Measurements from ENCODE around the gene ADH5.
"Not testable (repeated sequence)": the region's sequence is repeated elsewhere in the genome, so short reads cannot be mapped to it uniquely, and the experiment has no call there.

Gene ADH5

DNA sequence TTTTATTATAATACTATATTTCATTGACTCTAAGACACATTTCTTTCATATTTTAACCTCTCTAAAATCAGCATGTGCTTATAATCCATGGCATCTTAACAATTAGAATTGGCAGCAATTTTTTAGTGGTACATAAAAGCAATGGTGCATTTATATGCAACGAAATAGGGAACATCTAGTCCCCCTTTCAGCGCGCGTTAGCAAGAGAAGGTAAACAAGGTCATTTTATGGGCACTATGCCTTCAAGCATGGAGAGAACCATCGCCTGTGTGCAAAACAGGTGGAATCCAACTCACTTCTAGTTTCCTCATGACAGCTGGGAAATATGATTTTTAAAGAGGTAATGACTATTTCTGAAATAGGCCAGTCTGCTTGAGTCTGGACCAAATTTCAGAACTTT is 6.4 kb downstream of the ADH5 start:
- DNase-seq, result no peak

DNA sequence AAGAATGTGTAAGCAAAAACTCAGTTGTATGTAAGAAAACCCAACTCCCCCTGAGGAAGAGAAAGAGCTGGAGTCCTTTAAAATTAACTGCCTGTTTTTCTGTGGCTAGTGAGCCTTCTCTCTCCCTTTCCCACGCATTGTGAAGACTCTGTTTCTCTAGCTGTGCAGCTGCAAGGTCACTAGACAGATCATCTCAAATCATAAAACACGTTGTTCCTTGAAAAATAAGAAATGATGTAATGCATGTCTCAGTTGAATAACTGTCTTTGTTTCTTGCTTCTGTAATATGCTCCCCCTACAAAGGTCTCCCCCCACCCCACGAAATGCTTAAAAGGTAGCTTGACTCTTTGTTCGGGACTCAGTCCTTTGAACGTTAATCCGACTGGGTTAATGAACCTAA is 7.7 kb downstream of the ADH5 start:
- not testable (repeated sequence) for DNase-seq

DNA sequence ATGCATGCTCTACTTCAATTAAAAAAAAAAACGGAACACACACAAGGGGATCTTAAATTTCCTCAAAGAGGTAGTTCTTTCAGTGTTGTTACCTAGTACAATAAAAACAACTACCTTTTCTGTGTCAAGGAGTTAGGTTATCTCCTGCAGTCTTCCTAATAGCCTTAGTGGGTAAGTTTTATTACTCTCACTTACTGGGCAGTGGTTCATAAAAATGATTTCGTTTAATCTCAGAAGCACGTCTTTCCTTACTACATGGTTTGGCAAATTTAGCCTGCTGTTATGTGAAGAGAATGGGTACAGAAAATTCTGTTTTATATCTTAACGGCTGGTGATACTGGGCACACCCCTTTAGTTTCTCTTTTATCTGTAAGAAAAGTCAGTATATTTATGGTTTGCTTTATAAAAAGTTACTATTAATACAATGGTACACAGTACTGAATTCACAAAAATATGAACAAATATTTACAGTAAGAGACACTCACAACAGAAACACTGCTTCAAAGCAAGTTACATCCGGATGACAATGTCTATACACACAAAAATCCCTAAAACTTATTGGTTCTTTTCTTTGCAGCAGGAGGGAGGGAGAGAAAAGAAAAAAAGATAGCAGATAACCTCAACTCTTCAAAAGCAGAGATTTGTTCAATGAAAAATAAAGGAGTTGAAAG is 8.8 kb downstream of the ADH5 start:
- DNase-seq, result no peak

DNA sequence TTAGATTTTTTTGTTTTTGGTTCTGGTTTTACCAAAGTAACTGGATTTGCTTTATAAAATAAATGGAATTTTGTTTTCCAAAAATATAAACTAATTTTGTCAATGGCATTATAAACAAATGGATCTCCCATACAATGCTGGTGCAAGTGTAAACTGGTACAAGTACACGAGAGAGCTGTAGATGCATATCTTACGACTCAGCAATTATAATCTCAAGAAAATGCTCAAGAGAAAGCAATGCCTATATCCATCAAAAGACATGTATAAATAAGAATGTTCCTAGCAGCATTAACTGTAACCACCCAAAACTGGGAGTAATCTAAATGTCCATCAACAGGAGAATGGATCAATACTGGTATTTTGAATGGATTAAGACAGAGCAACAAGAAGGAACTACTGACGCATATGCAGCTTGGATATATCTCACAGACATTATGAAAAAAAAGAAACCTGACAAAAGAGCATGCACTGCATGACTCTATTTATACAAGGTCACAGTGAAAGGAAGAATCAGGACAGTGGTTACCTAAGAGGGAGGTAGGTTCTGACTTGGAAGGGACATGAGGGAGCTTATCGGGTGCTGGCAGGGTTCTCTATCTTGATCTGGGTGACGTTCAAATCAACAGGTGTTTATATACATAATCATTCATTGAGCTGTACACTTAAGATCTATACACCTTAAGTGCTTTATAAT is 9.5 kb downstream of the ADH5 start:
- no peak for DNase-seq

DNA sequence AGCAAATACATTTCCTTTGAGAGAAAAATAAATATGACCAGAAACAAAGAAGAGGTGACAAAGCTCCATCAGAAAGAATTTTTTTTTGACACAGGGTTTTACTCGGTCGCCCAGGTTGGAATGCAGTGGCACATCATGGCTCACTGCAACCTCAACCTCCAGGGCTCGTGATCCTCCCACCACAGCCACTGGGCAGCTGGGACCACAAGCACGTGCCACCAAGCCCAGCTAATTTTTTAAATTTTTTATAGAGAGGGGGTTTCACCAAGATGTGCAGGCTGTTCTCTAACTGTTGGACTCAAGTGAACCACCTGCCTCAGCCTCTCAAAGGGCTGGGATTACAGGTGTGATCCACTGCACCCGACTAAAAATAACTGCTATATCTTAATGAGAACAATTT is 10.3 kb downstream of the ADH5 start:
- no peak for DNase-seq

DNA sequence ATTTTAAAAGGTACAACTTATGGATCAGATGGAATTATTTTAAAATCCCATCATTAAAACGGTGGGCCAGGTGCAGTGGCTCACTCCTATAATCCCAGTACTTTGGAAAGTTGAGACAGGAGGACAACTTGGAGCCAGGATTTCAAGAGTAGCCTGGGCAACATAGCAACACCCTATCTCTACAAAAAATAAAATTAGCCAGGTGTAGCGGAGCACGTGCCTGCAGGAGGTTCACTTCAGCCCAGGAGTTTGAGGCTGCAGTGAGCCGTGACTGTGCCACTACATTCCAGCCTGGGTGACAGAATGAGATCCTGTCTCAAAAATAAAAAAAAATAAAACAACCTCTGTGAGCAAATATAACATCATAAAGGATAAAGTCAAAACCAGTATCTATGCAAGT is 11.4 kb downstream of the ADH5 start:
- DNase-seq, result no peak

DNA sequence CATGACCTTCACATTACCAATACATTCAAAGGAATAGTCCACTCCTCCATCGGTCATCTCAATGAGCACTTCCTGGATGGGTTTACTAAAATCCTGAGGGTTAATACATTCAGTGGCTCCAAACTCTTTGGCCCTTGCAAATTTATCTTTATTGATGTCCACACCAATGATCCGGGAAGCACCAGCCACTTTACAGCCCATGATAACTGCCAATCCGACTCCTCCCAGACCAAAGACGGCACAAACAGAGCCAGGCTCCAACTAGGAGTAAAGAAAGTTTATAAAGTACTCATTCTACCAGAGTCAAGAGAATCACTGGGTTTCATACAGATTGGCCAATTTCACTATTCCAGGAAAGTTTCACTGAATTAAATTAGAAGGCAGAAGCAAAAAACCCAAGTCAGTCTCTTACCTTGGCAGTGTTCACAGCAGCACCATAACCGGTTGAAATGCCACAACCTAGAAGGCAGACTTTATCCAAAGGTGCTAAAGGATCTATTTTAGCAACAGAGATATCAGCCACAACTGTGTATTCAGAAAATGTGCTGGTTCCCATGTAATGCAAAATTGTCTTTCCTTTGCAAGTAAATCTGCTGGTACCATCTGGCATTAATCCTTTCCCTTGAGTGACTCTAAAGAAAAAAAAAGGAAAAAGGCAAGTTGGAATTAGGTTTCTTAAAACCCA is 12.2 kb downstream of the ADH5 start:
- no peak for DNase-seq

DNA sequence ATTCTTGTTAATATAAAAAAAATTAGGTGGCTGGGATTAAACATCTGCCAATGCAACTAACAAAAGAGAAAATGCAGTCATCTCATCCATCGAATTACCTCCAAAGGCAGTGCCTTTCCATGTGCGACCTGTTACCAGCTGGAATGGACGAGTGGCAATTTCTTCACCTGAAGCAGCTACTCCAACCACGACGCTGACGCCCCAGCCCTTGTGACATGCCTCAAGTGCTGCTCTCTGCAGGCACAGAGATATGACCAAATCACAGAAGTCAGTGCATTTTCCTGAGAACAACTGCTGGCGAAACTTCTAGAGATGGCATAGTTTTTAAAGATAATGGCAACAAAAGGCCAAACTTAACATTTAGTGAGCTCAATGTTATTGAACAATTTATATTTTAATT is 13.8 kb downstream of the ADH5 start:
- DNase-seq, result no peak

DNA sequence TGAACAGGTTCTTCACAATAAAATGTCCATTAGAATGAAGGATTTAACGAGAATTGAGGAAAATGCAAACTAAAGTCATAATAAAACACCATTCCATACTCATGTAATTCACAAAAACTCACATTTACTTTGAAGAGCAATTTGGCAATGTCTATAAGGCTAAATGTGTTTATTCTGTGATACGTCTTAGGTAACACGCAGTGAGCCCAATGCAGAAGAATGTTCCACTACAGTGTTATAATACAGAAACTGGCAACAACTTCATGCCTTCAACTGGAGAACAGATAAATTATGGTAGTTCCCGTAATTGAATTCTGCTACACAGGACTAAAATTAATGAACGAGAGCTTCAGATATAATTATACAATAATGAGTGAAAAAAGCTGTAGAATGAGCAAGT is 17.4 kb downstream of the ADH5 start:
- DNase-seq, result no peak

DNA sequence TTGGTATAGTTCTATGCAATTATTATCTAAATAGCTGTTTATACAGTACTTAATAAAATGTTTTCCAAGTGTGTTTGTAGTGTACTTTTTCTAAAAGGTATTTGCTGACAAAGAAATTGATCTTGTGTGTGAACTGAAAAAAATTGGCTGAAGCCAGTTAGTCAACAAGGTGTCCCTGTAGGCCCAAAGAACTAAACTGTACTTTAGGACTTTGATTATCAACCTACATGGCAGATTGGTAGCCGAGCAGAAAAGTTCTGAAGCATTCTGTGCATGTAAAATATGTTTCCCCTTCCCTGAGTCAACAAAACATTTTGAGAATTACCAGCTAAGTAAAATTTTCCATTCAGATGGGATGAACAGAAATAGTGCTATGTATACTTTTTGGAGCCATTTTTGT is 21.0 kb downstream of the ADH5 start:
- no peak for DNase-seq

DNA sequence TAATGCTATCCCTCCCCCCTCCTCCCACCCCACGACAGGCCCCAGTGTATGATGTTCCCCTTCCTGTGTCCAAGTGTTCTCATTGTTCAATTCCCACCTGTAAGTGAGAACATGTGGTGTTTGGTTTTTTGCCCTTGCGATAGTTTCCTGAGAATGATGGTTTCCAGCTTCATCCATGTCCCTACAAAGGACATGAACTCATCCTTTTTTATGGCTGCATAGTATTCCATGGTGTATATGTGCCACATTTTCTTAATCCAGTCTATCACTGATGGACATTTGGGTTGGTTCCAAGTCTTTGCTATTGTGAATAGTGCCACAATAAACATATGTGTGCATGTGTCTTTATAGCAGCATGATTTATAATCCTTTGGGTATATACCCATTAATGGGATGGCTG is 23.1 kb downstream of the ADH5 start:
- DNase-seq, result not testable (repeated sequence)

DNA sequence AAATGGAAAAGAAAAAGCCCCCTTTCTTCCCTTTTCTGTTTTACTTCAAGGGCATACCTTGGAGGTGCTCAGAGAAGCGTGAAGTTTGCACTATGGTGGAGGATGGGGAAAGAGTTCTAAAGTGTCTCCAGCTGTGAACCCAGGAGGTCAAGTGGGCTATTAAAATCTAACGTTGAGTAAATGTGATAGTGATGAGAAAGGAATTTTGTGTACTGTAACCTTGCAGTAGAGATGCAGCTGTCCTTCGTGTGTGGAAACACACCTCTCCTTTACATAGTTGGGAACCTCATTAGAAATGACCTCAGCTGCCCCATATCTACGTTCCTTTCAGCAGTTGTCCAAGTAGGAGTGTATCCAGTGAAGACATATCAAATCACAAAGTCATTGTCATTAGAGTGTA is 26.5 kb downstream of the ADH5 start:
- no peak for DNase-seq

DNA sequence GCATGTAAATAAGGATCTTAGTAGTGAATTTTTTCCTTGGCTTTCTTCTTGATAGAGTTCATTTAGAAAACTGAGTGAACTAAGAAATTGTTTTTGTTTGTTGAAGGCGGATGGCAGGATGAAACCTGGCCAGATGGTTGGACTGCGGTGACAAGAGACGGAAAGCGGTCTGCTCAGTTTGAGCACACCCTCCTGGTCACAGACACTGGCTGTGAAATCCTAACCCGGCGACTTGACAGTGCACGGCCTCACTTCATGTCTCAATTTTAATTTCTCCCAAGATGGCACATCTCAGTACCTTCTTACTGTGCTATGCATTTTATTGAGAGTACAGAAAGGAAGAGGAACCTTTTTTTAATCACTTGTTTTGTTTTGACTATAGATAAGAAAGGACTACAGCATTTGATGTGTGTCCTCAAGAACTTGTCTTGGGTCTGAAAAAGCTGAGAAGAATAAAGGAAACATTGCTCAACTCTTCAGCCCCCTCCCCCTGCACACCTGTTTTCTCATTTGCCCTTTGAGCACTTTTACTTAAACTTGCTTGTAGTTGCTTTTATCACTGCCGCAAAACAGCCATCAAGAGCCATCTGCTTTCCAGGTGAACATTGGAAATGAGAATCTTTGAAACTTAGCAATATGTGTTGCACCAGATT is 27.4 kb downstream of the ADH5 start:
- DNase-seq, result no peak

DNA sequence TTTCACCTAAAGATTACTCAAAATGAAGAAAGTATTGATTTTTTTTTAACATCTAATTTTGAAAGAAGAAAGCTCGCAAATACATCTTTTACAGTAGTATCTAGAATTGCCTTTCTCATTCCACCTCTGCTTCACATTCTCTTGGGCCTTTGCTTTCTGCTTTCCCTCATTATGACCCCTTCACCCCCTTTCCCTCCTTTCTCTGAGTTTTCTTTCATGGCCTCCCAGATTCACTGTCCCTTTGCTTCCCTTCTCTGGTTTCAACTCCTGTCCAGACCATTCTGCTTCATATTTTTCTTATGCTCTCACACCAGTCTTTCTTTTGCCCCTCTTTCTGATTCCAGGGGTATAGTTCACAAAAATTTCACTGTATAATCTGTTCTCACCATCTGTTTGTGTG is 29.0 kb downstream of the ADH5 start:
- DNase-seq, result no peak

DNA sequence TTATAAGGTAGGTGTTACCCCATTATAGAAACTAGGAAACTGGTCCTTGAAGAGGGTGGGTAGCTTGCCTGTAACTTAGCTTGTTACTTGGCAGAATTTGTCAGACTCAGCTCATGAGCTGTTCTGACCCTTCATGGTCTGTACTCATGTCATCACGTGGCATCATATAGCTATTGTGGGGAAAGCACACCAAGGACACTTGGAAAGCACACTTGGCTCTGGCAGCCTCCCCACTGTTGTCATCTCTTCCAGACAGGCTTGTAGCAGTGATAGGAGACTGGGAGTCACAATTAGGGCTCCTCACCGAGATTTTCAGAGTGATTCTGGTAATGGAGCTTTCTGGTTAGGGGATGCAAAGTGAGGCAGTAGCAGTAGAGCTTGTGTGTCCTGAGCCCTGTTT is 30.4 kb downstream of the ADH5 start:
- no peak for DNase-seq

DNA sequence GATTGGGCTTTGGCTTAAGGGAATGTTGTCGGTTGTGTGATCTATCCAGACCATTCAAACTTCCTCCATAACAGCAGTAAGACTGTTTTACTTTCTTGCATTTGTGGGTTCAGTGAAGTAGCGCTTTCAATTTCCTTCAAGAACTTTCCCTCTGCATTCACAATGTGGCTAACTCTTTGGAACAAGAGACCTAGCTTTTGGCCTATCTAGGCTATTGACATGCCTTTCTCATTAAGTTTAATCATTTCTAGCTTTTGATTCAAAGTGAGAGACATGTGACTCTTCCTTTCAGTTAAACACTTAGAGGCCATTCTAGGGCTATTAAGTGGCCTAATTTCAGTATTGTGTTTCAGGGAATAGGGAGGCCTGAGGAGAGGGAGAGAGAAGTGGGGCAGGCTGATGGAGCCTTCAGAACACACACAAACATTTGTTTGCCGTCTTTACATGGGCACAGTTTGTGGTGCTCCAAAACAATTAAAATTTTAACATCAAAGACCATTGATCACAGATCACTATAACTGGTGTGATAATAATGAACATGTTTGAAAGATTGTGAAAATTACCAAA is 34.1 kb downstream of the ADH5 start:
- DNase-seq, result no peak

DNA sequence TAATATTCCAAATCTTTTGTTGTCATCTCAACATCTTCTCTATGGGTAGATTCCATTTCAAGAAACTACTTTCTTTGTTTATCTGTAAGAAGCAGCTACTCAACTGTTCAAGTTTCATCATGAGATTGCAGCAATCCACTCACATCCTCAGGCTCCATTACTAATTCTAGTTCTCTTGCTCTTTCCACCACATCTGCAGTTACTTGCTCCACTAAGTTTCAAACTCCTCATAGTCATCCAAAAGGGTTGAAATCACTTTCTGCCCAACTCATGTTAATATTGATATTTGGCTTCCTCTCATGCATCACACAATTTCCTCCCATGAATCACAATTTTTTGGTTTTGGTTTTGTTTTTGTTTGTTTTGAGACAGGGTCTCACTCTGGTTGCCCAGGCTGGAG is 35.7 kb downstream of the ADH5 start:
- DNase-seq, result no peak

DNA sequence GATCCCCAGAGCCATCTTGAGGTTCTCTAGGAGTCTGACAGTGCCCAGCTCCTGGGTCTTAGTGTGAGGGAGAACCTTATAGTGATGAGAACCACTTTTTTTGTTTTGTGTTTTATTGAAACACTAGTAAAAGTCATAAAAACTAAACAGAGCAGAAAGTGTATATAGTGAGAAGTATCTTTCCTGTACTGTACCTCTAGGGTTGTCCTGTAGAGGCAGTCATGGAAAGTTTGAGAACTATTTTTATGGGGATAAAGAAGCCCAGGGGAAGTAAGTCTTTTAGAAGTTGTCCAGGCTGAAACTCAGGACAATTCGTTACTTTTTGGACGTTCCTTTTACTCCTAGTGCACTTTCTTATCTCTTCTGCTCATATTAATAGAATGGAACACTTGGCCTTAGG is 40.9 kb downstream of the ADH5 start:
- no peak for DNase-seq

DNA sequence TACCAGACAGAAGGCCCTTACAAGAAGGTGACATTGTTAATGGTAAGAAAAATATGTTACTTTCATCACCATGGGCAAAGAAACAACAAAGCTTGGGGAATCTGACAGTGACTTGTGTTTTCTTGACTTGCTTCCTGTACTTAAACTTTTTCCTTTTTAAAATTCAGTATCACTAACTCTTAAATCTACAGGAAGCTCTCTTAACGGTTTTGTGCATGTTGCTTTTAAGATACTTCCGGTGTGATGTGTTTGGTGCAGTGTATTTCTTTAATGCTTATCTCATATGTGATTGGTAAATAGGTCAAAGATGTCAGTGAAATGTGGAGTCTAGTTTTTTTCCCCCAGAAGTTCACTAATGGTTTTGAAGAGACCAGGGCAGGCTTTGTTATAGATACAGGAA is 45.2 kb downstream of the ADH5 start:
- no peak for DNase-seq

DNA sequence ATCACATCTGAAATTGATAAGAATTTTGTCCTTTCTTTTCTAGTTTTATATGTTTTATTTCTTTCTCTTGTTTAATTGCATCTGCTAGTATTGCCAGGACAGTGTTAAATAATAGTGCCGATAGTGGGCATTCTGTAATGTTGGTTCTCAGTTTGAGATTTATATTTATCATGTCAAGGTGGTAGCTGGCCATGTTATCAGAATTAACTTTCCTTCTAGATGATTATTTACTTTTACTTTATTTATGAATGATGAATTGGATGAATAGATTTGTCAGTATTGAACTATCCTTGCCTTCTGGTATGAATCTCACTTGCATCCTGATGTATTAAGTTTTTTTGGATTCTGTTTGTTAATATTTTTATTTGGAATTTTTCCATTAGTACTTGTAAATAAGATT is 50.4 kb downstream of the ADH5 start:
- no peak for DNase-seq

DNA sequence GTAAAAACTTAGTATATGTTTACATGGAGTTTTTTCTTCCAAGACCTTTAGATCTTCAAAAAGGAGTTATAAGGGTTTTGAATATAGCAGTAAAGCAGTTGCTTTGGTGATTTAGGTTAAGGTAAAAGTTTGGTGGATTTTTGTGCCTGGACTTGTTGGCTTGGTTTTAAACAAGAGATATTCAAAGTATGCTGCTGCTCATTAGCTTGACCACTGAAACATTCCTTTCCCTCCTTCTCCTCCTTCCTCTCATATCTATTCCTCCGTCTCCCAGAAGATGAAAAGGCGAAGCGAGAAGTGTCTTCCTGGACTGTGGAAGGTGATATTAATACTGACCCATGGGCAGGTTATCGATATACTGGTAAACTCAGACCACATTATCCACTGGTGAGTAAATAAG is 54.6 kb downstream of the ADH5 start:
- DNase-seq, result no peak

DNA sequence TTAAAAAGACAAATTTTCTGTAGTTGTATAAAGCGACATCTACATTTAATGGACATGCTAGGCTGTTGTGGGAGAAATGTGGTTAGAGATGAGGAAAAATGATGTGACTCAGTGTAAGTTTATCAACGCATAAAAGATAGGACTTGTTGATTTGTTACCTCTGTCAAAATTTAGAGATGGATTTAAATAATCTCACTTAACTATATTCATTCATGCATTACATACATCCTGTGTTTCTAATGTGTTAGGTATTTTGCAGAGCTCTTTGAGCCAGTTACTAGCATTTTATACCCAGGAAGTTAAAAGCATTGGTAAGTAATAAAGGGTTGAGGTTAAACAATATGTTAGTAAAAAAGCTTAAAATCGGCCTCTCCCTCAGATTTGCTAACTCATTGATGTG is 58.7 kb downstream of the ADH5 start:
- no peak for DNase-seq

DNA sequence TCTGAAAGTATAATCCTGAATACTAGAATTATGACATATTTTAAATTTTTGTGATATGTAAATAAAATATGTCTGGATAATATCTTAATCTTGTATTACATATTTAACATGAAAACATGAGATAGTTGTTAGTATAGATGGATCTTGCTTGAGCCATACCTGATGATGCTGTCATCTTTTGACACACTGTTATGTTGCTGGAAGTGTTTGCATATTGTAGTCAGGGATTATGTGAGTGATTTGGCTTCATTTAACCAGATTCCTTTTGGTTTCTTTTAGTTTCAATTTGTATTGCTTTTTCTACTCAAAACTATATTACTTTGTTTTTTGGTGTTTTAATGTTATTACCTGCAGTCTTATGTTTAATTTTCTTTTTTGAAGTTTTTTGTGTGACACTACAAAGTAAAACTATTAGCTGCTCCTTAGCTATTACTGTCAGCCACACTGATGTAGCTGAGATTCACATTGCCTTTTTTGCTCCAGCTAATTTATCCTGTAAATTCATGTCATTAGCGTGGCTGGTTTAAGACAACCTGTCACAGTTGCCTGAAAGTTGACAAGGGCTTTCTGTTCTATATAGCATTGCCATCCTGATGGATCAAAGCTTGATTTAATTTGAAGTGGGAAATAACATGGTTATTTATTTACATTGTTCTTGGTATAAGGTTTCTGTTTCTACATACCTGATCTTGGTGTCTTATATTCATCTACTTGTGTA is 59.4 kb downstream of the ADH5 start:
- DNase-seq, result no peak
